ENCODE measurements around the gene FUT4. TPM values are rescaled to one million over a fixed set of nuclear protein-coding genes. Genes with fewer than 3 reads are reported as not detected.

Gene FUT4
- total and polyA plus RNA-seq, 2 donors (not counting 1 experiment from before 2014, with no cell fraction given): 0.89 to 3.7 TPM

- no peak for ATAC-seq (ENCODE audit: low read depth)
- H4K20me1 ChIP-seq (ENCODE audit: control insufficient read depth, insufficient read depth, low read length, poor library complexity, severe bottlenecking): peaks cover 5% of the 10 kb centered on the region
- no peaks in the 10 kb centered on the region for H3K36me3 ChIP-seq (replicated peaks in 1 of 2; ENCODE audit: control extremely low read depth in 1 of 2, control insufficient read depth in 1 of 2, extremely low read depth in 1 of 2, insufficient read depth in 2 of 2, low read length in 1 of 2)
- H3K9ac ChIP-seq (ENCODE audit: low read length): peak overlapping the region; percentile 84
- 36% methylated on average over 59 of the region's 59 CpGs for WGBS (ENCODE audit: insufficient coverage)
- H3K27ac ChIP-seq (ENCODE audit: low read length in 2 of 2): peak overlapping the region in 1 of 2 donors; percentile 84
- H3K4me2 ChIP-seq (replicated peaks; ENCODE audit: low read depth, low read length, poor library complexity, severe bottlenecking): peak overlapping the region; percentile 90
- Mint-ChIP-seq H3K4me1 (peaks cover 23% of the 10 kb centered on the region), H3K27ac (peak overlapping the region; percentile 20), H3K27me3 (no peaks in the 10 kb centered on the region), H3K4me3 (peak overlapping the region; percentile 100), H3K9me3 (ENCODE audit: insufficient read depth) (no peaks in the 10 kb centered on the region)
- H3K27me3 ChIP-seq (replicated peaks in 1 of 4; ENCODE audit: control extremely low read depth in 1 of 4, control insufficient read depth in 3 of 4, insufficient read depth in 4 of 4, low read length in 3 of 4): no peaks in the 10 kb centered on the region
- peak overlapping the region in 4 of 5 experiments; percentile 31 to 79 (median 72) for H3K4me3 ChIP-seq (ENCODE audit: control extremely low read depth in 1 of 5, extremely low read depth in 1 of 5, insufficient read depth in 1 of 5, low read depth in 2 of 5, low read length in 4 of 5)
- intact Hi-C loops (cut with micrococcal nuclease): loop anchor here (1.0 kb wide), 1 partner anchor 51 kb away; the partner anchor contains the start of genes ANKRD49 and MRE11
- DNase-seq: no peak
- peaks cover 0 to 3% (median 0%) of the 10 kb centered on the region in 3 donors for H3K9me3 ChIP-seq (ENCODE audit: control extremely low read depth in 1 of 3, control insufficient read depth in 2 of 3, insufficient read depth in 1 of 3, low read length in 2 of 3)
- peak overlapping the region; percentile 98 for H2AFZ ChIP-seq (ENCODE audit: insufficient read depth, low read depth, low read length, poor library complexity, severe bottlenecking)
- H3K79me2 ChIP-seq (ENCODE audit: control insufficient read depth, insufficient read depth, low read length): no peaks in the 10 kb centered on the region
- ChIA-PET POLR2A (no interaction called here), CTCF (interaction anchor here (1.1 kb wide), 1 partner anchor 8 kb away, joined by 4 read pairs; no protein-coding TSS in a partner anchor)
- peaks cover 6 to 18% of the 10 kb centered on the region in 2 donors for H3K4me1 ChIP-seq (ENCODE audit: control insufficient read depth in 2 of 2, insufficient read depth in 2 of 2, low read length in 2 of 2)
- no peak for TF ChIP-seq EZH2 (IDR thresholded peaks at IDR 0.05; ENCODE audit: borderline replicate concordance, insufficient read depth, low read depth, low read length, poor library complexity, severe bottlenecking)
- no peak for TF ChIP-seq CTCF (IDR thresholded peaks at IDR 0.05)
These were observed 1.0 kb downstream of the FUT4 start for GRCh38 chr11:94544646-94545263.
